Measurements from ENCODE around the gene GJD4.

DNA sequence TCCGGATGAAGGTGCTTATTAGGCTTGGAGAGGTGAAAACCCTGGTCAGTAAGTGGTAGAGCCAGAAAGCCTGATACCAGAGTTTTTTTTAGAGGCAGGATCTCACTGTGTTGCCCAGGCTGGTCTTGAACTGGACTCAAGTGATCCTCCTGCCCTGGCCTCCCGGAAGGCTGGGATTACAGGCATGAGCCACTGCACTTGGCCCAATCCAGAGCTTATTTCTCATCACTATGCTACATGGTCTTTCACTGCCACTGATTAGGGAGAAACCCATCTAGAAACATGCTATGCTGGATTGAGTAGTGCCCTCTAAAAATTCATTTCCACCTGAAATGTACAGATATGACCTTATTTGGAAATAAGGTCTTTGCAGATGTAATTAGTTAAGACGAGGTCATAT is 28.4 kb upstream of the GJD4 start:
- TF ChIP-seq CTCF (conservative IDR thresholded peaks at IDR 0.05; ENCODE audit: low read depth, low read length) (no peak), EZH2 (IDR thresholded peaks at IDR 0.05; ENCODE audit: low read length, unreplicated experiment) (no peak)
